NCI-H146 treated with DMSO at 0.1 percent for 48 hours (cell line): Measurements from ENCODE around the gene AGGF1.
"Not testable (repeated sequence)": the region's sequence is repeated elsewhere in the genome, so short reads cannot be mapped to it uniquely, and the experiment has no call there.

Experiments used
- DNase-seq: peaks from one replicate; lab custom pipeline; 2025; ENCODE audit not compliant: unreplicated experiment; lab: John Stamatoyannopoulos, UW

Gene AGGF1

DNA sequence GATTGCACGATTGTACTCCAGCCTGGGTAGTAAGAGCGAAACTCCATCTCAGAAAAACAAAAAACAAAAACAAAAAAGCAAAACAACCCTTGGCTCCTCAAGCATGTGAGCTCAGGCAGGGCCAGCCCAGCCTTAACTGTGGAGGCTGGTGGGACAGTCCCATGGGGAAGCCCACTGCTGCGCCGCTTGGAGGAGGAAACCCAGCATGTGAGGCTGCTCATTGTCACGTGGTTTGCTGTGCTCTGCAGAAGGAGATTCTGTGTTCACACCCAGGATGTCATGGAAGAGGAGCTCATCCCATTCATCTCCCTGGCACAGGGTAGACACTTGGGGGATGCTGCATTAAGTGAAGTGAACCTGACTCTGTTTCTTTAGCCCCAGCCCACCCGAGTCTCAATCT, 52.9 kb downstream of the AGGF1 start:
- DNase-seq: no peak

DNA sequence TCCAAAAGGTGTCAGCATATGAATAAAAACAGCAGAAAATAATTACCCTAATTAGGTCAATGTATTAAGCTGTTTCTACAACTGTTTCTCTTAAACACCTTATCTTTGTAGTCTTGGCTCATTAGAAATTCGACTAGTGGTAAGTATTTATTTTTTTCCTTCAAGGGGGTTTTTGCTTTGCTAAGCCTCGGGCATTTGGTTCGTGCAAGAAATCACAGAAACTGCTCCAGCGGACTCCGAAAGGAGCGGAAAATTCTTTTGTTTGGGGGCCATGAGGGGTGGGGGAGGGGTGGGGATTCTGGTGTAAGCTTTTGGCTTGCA, 56.1 kb downstream of the AGGF1 start:
- no peak for DNase-seq

DNA sequence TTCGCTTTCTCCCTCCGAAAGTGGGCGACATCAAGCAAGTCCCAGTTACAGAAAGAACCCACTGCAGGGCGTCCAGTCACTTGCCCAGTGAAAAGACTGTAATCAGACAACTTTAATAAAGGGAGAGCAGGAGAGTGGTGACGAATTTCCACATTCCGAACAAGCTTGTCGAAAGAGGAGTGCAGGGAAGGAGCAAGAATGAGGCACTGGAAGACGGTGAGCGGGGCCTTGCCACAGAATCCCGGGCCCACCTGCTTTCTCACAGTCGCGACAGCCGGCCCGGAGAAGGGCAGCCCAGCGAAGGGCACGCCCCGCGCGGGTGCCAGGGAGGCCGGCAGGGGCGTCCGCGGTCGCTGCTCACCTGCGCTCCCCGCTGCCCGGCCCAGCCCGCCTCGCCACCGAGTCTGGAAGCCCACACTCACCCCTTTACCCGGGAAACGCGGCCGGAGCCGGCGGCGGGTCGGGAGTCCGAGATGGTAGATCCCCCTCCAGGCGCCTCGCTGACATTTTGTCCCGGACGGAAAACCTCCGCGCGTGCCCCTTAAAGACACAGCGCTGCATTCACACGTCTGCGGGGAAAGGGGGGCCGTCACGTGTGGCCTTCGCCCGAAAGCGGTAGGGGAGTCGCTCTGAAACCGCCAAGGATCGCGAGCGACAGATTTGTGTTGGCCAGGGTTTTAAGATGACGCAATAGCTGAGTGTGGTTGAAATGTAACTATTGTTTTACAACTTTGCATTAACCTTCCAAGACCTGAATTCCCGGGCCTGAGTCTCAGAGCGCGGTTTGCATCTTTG, 56.7 kb downstream of the AGGF1 start, which contains the start of gene ZBED3:
Gene ZBED3, minus strand, starts transcription at position 597 of the 795 bp plus-strand sequence. CDS start 9,407 bp downstream, outside the sequence.
- DNase-seq: peak; percentile 64

DNA sequence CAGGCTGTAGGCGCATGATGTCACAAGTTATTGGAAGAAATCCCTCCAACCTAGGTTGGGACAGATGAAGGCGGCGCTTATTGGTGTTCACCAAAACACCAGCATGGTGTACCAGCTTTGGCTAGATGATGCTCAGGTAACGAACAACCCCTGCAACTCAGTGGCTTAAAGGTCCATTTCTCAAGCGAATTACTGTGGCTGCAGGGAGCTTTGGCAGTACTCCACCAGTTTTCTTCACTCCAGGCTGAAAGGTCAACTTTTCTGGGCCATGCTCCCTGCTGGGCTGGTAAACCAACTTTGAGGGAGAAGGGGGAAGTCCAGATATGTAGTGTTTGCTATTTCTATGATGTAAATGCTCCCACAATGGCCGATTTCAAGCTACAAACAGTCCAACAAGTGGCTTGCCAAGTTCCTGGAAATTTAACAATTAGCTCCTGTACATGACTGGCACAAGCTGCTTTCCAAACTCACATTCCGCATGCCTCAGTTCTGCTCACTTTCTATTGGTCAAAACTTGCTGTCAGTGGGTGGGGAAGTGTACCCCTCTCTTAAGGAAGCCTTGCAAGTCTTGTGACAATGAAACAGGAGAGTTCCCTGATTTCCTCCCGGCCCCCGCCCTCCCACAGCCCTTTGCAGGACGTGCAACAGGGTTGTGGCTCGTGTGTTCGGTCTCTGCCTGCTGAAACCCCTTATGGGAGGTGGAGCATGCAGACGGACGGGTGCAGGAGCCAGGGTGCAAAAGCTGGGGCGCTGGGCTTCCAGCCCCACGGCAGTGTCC, 57.5 kb downstream of the AGGF1 start:
- no peak for DNase-seq

DNA sequence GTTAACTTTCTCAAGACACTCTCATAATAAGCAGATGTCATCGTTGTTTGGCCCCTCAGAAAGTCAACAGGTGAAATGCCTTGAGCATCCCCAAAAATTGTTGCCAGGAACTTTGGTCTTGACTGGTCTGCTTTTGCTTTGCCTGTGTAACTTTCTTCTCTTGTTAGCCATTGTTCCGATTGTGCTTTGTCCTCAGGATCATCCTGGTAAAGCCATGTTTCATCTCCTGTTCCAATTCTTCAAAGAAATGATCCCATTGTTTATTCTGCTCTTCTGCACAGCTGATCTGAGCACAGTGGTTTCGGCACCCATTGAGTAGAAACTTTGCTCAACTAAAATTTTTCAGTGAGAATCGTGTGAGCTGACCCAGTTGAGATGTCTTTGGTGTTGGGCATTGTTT, 65.0 kb downstream of the AGGF1 start:
- DNase-seq: no peak

DNA sequence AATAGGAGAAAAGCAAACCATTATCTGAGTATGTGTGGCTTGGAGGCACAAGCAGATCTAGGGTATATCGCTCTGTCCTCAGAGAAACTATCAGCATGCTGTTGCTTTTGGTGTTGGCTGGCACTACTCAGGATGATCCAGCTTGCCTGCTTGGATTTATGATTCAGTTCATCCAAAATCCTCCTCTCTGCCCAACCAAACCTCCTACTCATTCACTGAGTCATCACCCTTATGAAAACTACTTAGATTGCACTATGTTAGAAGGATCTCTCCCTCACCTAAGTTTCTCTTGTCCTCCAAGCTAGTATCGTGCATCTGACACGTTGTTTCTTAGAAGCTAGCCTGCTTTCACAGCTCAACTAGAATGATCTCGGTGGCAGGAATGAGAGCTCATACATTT, 71.1 kb downstream of the AGGF1 start:
- DNase-seq: no peak

DNA sequence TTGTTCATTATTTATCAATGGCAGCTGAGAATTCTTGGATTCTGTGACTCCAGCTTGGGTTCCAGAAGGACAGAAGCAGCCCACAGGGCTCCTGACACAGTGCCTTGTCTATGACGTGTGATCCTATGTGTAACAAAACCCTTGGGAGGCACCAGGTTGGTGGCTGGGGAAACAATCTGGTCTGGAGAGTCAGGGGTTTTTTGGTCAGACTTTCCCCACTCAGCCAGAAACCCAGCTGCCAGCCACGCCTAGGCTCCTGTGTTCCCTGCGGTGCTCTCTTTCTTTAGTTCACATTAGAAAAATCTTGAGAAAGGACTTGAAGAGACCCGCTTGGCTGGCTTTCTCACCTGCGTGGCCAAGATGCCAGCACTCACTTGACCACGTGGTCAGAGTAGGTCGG, 72.3 kb downstream of the AGGF1 start:
- DNase-seq: no peak

DNA sequence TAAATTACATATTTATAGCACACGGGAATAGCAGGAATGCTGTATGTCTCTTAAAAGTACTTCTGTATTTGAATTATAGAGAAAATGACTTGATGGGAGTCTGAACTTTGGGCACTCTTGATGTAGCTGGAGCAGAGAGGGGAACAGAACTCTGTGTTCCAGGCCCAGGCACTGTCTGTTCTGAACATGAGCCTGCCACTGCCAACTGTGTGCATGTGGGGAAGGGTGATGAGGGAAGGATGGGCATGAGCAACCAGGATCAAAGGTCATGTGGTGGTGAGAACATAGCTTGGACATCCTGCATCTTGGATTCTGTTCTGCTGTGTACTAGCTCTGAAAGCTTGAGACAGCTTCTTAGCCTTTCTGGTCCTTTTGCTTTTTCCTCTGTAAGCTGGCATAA, 73.3 kb downstream of the AGGF1 start:
- no peak for DNase-seq

DNA sequence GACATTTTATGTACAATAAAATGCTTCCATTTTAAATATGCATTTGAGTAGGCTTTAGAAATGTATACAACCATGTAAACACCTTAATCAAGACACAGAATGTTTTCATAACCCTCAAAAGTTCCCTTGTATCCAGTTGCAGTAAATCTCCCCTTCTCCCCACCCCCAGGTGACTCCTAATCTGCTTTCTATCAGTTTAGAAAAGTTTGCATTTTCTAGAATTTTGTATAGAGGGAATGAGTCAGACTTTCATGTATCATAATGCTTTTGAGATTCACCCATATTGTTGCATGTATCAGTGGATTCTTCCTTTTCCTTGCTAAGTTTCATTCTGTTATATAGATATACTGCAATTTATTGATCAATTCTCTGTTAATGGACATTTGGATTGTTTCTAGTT, 74.6 kb downstream of the AGGF1 start:
- DNase-seq: no peak

DNA sequence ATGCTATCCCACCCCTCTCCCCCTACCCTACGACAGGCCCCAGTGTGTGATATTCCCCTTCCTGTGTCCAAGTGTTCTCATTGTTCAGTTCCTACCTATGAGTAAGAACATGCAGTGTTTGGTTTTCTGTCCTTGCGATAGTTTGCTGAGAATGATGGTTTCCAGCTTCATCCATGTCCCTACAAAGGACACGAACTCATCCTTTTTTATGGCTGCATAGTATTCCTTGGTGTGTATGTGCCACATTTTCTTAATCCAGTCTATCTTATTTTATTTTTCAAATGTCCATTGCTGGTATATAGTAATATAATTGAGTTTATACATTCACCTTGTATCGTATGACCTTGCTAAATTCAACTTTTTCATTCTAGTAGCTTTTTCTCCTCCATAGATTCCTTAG, 76.8 kb downstream of the AGGF1 start:
- DNase-seq: not testable (repeated sequence)
